ENCODE results near the gene SCLY.

Gene SCLY

DNA sequence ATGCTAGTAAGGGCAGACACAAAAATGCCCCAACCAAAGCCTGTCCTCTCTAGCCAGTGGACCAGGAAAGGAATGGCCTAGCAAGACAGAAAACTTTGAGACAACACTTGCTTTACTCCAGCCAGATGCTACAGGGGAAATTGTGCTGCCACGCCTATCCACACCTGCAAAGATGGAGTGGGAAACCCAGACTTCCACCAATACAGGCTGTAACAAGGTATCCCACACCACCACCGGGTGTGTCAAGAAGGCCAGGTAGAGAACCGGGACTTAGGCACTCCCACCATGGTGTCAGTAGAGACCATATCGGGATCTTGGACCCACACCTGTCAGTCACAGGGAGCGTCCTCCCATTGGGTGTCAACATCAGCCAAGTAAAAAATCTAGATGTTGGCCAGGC, 23.1 kb downstream of the SCLY start:
- DNase-seq (ENCODE audit: low spot score), result no peak
- TF ChIP-seq, protein P1, sequence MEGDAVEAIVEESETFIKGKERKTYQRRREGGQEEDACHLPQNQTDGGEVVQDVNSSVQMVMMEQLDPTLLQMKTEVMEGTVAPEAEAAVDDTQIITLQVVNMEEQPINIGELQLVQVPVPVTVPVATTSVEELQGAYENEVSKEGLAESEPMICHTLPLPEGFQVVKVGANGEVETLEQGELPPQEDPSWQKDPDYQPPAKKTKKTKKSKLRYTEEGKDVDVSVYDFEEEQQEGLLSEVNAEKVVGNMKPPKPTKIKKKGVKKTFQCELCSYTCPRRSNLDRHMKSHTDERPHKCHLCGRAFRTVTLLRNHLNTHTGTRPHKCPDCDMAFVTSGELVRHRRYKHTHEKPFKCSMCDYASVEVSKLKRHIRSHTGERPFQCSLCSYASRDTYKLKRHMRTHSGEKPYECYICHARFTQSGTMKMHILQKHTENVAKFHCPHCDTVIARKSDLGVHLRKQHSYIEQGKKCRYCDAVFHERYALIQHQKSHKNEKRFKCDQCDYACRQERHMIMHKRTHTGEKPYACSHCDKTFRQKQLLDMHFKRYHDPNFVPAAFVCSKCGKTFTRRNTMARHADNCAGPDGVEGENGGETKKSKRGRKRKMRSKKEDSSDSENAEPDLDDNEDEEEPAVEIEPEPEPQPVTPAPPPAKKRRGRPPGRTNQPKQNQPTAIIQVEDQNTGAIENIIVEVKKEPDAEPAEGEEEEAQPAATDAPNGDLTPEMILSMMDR (IDR thresholded peaks at IDR 0.05; ENCODE audit: extremely low read depth, missing control alignments), result no peak

GRCh38 chr2:238084761-238085160, 24.0 kb downstream of the SCLY start:
- DNase-seq (ENCODE audit: low spot score), result no peak
- TF ChIP-seq, protein P1 (IDR thresholded peaks at IDR 0.05; ENCODE audit: extremely low read depth, missing control alignments), result no peak

DNA sequence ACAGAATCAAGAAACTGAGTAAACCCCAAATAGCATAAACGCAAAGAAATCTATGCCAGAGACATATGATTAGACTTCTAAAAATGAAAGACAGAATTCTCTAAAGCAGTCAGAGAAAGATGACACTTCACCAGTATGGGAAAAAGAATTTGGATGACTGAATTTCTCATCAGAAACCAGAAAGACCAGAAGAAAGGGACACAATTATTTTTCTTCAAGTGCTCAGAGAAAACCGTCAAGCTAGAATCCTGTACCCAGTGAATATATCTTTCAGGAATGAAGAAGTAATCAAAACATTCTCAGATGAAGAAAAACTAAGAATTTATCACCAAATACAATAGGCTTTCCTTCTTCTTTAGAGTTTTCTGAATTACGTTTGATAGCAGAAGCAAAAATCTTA, 25.1 kb downstream of the SCLY start:
- TF ChIP-seq, protein P1 (IDR thresholded peaks at IDR 0.05; ENCODE audit: extremely low read depth, missing control alignments), result no peak
- no peak for DNase-seq (ENCODE audit: low spot score)

DNA sequence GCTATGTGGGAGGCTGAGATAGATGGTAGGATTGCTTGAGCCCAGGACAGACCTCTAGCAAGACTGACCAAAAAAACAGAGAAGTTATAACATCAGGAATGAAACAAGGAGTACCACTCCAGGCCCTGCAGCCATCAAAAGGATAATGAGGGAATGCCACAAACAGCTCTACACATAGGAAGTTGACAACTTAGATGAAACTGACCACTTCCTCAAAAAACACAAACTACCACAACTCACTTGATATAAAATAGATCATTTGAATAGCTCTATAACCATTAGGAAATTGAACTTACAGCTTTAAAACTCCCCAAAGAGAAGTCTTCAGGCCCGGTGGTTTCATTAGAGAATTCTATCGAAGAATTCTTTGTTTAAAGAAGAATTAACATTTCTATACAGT, 26.4 kb downstream of the SCLY start:
- no peak for DNase-seq (ENCODE audit: low spot score)
- TF ChIP-seq, protein P1 (IDR thresholded peaks at IDR 0.05; ENCODE audit: extremely low read depth, missing control alignments), result no peak

GRCh38 chr2:238090887-238091286, 30.1 kb downstream of the SCLY start:
- DNase-seq (ENCODE audit: low spot score), result no peak
- TF ChIP-seq, protein P1 (IDR thresholded peaks at IDR 0.05; ENCODE audit: extremely low read depth, missing control alignments), result no peak

DNA sequence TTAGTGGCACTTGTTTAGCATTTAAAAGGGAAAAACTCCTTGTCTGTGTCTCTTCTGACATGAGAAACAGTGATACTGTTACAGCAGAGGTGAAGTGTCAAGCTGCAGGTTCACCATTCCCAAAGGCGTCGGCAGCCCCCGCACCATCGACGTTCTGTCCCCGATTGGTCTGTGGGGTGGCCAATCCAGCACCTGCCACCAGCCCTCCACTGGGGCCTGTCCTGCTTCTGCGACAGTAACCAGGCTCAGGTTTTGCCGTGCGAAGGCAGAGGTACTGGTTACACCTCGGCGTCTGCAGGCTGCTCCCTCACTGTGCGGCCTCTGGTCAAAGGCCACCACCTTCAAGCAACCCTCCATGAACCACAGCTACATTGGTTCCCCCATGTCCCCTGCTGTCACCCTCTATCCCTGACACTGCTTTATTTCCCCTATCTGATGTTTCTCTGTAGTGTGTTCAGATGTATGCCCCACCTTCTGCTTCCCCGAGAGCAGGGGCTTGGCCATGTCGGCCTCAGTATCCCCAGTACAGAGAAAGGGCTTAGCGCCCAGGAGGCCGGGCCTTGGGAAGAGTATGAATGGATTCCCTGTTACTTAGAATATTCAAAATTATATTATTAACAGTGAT, 30.7 kb downstream of the SCLY start:
- TF ChIP-seq, protein P1 (IDR thresholded peaks at IDR 0.05; ENCODE audit: extremely low read depth, missing control alignments), result no peak
- no peak for DNase-seq (ENCODE audit: low spot score)

GRCh38 chr2:238092486-238093035, 31.8 kb downstream of the SCLY start:
- TF ChIP-seq, protein P1 (IDR thresholded peaks at IDR 0.05; ENCODE audit: extremely low read depth, missing control alignments), result no peak
- no peak for DNase-seq (ENCODE audit: low spot score)
